Activated naive CD8-positive, alpha-beta T cell treated with anti-CD3 and anti-CD28 coated beads, Interleukin-2, amount 50 U/mL, for 24 hours (primary cell): ENCODE measurements around the gene CPA5.
"Not testable (repeated sequence)": the region's sequence is repeated elsewhere in the genome, so short reads cannot be mapped to it uniquely, and the experiment has no call there.

Source experiments
- ATAC-seq: fragments of 150-1000 bp; cut with Tn5 transposase; one replicate; pipeline ENCODE4 v1.10.0; 2021
- DNase-seq: peaks from one replicate; pipeline ENCODE4 v3.0.0; 2021
- H3K27ac Mint-ChIP-seq: one replicate; pipeline ENCODE4 v1.8.0; 2021; ENCODE audit warnings: mild to moderate bottlenecking, mixed read lengths
- H3K27me3 Mint-ChIP-seq: one replicate; pipeline ENCODE4 v1.8.0; 2021; ENCODE audit warnings: mixed read lengths
- H3K36me3 Mint-ChIP-seq: one replicate; pipeline ENCODE4 v1.8.0; 2021; ENCODE audit warnings: low read depth, mixed read lengths
- H3K4me1 Mint-ChIP-seq: one replicate; pipeline ENCODE4 v1.8.0; 2021; ENCODE audit warnings: mixed read lengths
- H3K4me3 Mint-ChIP-seq: one replicate; pipeline ENCODE4 v1.8.0; 2021; ENCODE audit warnings: mild to moderate bottlenecking, moderate library complexity, mixed read lengths
- H3K9me3 Mint-ChIP-seq: one replicate; pipeline ENCODE4 v1.8.0; 2021; ENCODE audit warnings: mixed read lengths

The CPA5 gene

GRCh38 chr7:130372402-130373165 is 28.0 kb downstream of the CPA5 start:
- no peaks in the 10 kb centered on the region for H3K27me3 Mint-ChIP-seq

GRCh38 chr7:130374507-130374906 is 29.9 kb downstream of the CPA5 start:
- ATAC-seq (no peak), DNase-seq (no peak)
- Mint-ChIP-seq H3K4me1 (peaks cover 4% of the 10 kb centered on the region), H3K36me3 (peaks cover 2% of the 10 kb centered on the region), H3K27ac (no peak overlapping the region), H3K4me3 (no peak overlapping the region), H3K9me3 (peaks cover 12% of the 10 kb centered on the region), H3K27me3 (no peaks in the 10 kb centered on the region)

More at GRCh38 chr7:130372402-130373165, 28.0 kb downstream of the CPA5 start:
- no peak overlapping the region for H3K4me3 Mint-ChIP-seq
- ATAC-seq (no peak), DNase-seq (no peak)
- peaks cover 12% of the 10 kb centered on the region for H3K9me3 Mint-ChIP-seq
- H3K36me3 Mint-ChIP-seq = peaks cover 2% of the 10 kb centered on the region
- peaks cover 12% of the 10 kb centered on the region for H3K4me1 Mint-ChIP-seq
- H3K27ac Mint-ChIP-seq = no peak overlapping the region

- H3K36me3 Mint-ChIP-seq, H3K4me1 Mint-ChIP-seq, H3K27ac Mint-ChIP-seq, H3K4me3 Mint-ChIP-seq, H3K27me3 Mint-ChIP-seq, ATAC-seq, DNase-seq: not testable (repeated sequence)
- H3K9me3 Mint-ChIP-seq = peaks cover 12% of the 10 kb centered on the region
Measured at GRCh38 chr7:130376461-130376860, 31.8 kb downstream of the CPA5 start.

- H3K27me3 Mint-ChIP-seq = no peaks in the 10 kb centered on the region
- no peak for DNase-seq
- ATAC-seq = no peak
- no peaks in the 10 kb centered on the region for H3K4me1 Mint-ChIP-seq
- no peak overlapping the region for H3K27ac Mint-ChIP-seq
- peaks cover 12% of the 10 kb centered on the region for H3K9me3 Mint-ChIP-seq
- H3K4me3 Mint-ChIP-seq = no peak overlapping the region
- peaks cover 2% of the 10 kb centered on the region for H3K36me3 Mint-ChIP-seq
Measured at GRCh38 chr7:130377178-130377577, 32.6 kb downstream of the CPA5 start.

GRCh38 chr7:130379019-130379418 is 34.4 kb downstream of the CPA5 start:
- Mint-ChIP-seq H3K9me3 (peaks cover 12% of the 10 kb centered on the region), H3K27me3 (no peaks in the 10 kb centered on the region), H3K4me3 (no peak overlapping the region), H3K36me3 (peaks cover 2% of the 10 kb centered on the region), H3K4me1 (no peaks in the 10 kb centered on the region), H3K27ac (no peak overlapping the region)
- DNase-seq (no peak), ATAC-seq (no peak)

GRCh38 chr7:130379532-130379920 is 34.9 kb downstream of the CPA5 start:
- DNase-seq (no peak), ATAC-seq (no peak)
- Mint-ChIP-seq H3K4me1 (no peaks in the 10 kb centered on the region), H3K27ac (no peak overlapping the region), H3K27me3 (no peaks in the 10 kb centered on the region), H3K9me3 (peaks cover 12% of the 10 kb centered on the region), H3K36me3 (peaks cover 2% of the 10 kb centered on the region), H3K4me3 (no peak overlapping the region)

GRCh38 chr7:130379921-130380860 is 35.6 kb downstream of the CPA5 start, which contains the start of gene CPA1:
CPA1 (plus strand) TSS chr7:130380494; CDS start chr7:130380521, 27 bp downstream.
- H3K9me3 Mint-ChIP-seq = peaks cover 12% of the 10 kb centered on the region
- no peak for DNase-seq
- no peak within 1 kb of the TSS for H3K4me3 Mint-ChIP-seq
- H3K36me3 Mint-ChIP-seq = peaks cover 2% of the 10 kb centered on the region
- no peaks in the 10 kb centered on the region for H3K27me3 Mint-ChIP-seq
- no peak for ATAC-seq
- H3K4me1 Mint-ChIP-seq = no peaks in the 10 kb centered on the region
- H3K27ac Mint-ChIP-seq = no peak within 1 kb of the TSS

GRCh38 chr7:130380861-130381455 is 36.3 kb downstream of the CPA5 start:
- Mint-ChIP-seq H3K4me1 (no peaks in the 10 kb centered on the region), H3K9me3 (peaks cover 7% of the 10 kb centered on the region), H3K27ac (no peak overlapping the region), H3K27me3 (no peaks in the 10 kb centered on the region), H3K4me3 (no peak overlapping the region), H3K36me3 (peaks cover 2% of the 10 kb centered on the region)
- ATAC-seq = no peak
- no peak for DNase-seq

- H3K4me3 Mint-ChIP-seq = no peak overlapping the region
- DNase-seq (no peak), ATAC-seq (no peak)
- H3K27me3 Mint-ChIP-seq = no peaks in the 10 kb centered on the region
- H3K27ac Mint-ChIP-seq = no peak overlapping the region
- peaks cover under 1% of the 10 kb centered on the region for H3K9me3 Mint-ChIP-seq
- H3K36me3 Mint-ChIP-seq = no peaks in the 10 kb centered on the region
- H3K4me1 Mint-ChIP-seq = no peaks in the 10 kb centered on the region
Measured at GRCh38 chr7:130381468-130382312, 37.1 kb downstream of the CPA5 start.

- H3K4me3 Mint-ChIP-seq = no peak overlapping the region
- H3K9me3 Mint-ChIP-seq = no peaks in the 10 kb centered on the region
- ATAC-seq = no peak
Measured at GRCh38 chr7:130383187-130383980, 38.8 kb downstream of the CPA5 start.

GRCh38 chr7:130384371-130384801 is 39.8 kb downstream of the CPA5 start:
- no peak overlapping the region for H3K4me3 Mint-ChIP-seq
- H3K27ac Mint-ChIP-seq = no peak overlapping the region

More at GRCh38 chr7:130383187-130383980, 38.8 kb downstream of the CPA5 start:
- no peak for DNase-seq
- Mint-ChIP-seq H3K27me3 (no peaks in the 10 kb centered on the region), H3K36me3 (no peaks in the 10 kb centered on the region), H3K27ac (no peak overlapping the region), H3K4me1 (no peaks in the 10 kb centered on the region)

GRCh38 chr7:130384841-130385599 is 40.4 kb downstream of the CPA5 start:
- no peaks in the 10 kb centered on the region for H3K4me1 Mint-ChIP-seq
- no peak overlapping the region for H3K4me3 Mint-ChIP-seq
- DNase-seq (no peak), ATAC-seq (no peak)
- no peaks in the 10 kb centered on the region for H3K27me3 Mint-ChIP-seq
- no peaks in the 10 kb centered on the region for H3K36me3 Mint-ChIP-seq
- no peak overlapping the region for H3K27ac Mint-ChIP-seq
- no peaks in the 10 kb centered on the region for H3K9me3 Mint-ChIP-seq

More at GRCh38 chr7:130384371-130384801, 39.8 kb downstream of the CPA5 start:
- H3K36me3 Mint-ChIP-seq = no peaks in the 10 kb centered on the region
- H3K9me3 Mint-ChIP-seq = no peaks in the 10 kb centered on the region
- no peak for DNase-seq
- no peaks in the 10 kb centered on the region for H3K27me3 Mint-ChIP-seq
- H3K4me1 Mint-ChIP-seq = no peaks in the 10 kb centered on the region
- ATAC-seq = no peak
